GDM1 (cell line): ENCODE measurements around the gene RHAG.
"Not testable (repeated sequence)": the region's sequence is repeated elsewhere in the genome, so short reads cannot be mapped to it uniquely, and the experiment has no call there.

Source experiments
- DNase-seq: peaks from one replicate; lab custom pipeline; 2025; lab: John Stamatoyannopoulos, UW

Gene RHAG

DNA sequence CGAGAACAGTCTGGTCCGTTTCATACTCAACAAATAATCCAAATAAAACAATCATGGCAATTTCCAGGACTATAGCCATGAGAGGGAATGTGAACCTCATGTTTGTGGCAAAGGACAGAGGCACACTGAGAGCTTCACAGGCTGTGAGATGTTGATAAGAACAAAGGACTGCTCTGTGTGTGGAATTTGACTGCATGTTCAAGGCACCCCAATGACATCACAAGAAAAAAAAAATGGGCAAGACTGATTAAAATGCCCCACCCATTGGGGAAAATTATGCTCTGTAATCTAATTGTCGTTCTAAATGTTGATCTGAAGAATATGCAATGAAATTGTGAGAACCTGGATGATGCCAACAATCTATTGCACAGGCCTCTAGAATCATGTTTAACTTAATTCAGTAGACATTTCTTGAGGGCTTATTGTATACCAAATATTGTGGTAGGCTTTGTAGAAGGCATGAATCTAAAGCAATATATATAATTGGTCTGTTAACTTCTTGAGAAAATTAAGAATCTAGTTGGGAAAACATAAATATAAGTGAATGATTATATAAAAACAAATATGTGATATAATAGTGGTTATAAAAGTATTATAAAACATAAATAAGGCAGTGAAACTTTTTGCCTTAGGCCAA lies at the start of gene RHAG:
TSS of gene RHAG (minus strand) at position 127 of the 637 bp plus-strand sequence. CDS start at position 100, 27 bp downstream.
- DNase-seq = no peak

GRCh38 chr6:49676671-49677281 lies 40.1 kb upstream of the RHAG start:
- DNase-seq = no peak

DNA sequence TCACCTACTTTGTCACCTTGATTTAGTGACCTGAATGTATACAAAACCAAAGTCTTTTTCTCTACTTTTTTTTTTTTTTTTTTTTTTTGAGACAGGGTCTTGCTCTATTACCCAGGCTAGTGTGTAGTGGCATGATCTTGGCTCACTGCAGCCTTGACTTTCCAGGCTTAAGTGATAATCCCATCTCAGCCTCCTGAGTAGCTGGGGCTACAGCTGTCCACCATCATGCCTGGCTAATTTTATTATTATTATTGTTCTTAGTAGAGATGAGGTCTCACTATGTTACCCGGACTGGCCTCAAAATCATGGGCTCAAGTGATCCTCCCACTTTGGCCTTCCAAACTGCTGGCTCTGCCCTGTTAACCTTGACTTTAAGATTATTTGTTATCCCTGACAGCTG lies 39.2 kb upstream of the RHAG start:
- DNase-seq = no peak

GRCh38 chr6:49668083-49668511 lies 31.5 kb upstream of the RHAG start:
- DNase-seq = no peak

DNA sequence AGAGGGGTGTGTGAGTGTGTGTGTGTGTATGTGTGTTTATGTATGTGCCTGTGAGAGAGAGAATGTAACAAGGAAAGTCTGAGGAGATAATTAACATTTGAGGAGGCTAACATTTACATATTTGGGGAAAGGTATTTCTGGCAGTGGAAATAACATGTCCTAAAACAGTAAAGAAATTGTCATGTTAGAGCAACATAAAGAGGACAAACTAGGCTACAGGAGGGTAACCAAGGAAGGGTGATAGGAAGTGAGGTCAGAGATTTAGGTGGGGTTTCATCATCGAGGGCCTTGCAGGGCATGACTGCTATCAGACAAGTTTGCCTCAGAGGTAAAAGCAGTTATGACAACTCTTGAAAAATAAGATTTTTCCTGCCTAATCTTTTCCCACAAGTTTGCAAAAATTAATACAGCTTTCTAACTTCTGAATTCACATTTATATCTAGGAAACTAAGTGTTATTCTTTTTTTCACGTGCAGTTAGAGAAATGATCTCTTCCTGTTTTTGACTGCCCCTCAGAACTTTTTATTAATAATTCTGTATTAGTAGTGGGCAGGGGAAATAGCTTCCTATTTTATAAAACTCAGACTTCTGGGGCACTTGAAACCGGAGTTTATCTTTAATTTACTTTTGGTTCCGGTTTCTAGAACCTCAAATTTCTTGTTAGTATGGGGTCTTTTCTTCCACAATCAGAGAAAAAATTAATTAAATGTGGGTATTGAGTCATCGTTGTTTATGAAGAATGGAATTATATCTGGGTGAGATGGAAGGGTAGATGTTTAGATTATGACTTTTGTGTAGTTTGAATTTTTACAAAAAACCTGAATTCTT lies 30.5 kb upstream of the RHAG start:
- no peak for DNase-seq

DNA sequence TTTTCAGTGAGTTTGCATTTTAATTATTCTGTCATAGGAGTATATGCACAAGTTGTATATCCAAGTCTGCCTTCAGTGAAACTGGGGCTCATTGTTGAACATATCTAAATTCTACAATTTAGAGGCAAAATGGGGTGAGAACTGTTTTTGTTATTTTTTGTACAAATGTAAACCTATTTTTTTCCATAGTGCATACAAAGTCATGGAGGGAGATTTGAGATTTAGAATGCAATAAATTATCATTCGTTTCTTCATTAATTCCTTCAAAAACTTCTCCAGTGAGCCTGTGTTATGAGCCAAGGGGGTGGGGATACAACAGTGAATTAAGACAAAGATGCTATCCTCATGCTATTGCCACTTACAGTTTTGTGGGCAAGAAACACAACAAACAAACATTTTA lies 29.8 kb upstream of the RHAG start:
- DNase-seq = no peak

GRCh38 chr6:49664817-49665216 lies 28.2 kb upstream of the RHAG start:
- DNase-seq = no peak

- not testable (repeated sequence) for DNase-seq
Observed at GRCh38 chr6:49664054-49664453, 27.4 kb upstream of the RHAG start.

DNA sequence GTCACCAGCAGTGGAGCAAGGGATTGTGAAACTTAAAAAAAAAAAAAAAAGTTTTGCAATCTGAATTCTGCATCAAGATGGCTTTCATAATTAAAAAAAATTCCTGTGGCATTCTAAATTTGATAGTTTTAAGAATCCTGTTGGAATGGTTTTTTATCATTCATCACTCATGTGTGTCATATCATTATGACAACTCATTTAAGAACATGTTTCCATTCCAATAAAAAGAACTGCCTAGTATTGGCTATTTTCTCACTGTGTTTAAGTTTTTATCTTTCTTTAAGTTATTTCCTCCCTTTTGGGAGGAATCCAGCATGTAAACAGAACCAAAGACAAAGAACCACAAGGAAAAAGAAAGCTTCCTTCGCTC lies 26.2 kb upstream of the RHAG start:
- DNase-seq = no peak

DNA sequence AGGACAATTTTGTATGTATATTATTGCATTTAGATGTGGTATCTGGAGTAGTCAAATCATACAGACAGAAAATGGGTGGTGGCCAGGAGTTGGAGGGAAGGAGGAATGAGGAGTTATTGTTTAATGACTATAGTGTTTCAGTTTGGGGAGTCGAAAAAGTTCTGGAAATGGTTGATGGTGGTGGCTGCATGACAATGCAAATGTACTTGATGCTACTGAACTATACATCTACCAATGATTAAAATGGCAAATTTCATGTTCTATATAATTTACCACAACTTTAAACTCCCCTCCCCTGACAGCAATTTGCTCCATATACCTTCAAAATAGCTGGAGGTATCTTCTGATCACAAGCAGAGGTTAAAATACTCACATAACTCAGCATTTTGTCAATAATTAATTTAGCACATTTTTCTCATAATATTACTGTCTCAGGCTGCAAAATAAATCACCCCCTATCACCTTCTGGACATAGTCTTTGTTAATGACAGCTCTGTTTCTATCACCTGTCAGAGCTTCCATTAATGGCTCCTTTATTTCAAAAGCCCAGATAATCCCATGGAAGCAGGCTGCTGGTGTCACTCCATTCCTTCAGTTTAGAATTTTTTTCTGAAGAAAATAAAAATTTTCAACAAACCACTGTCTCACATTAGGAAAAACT lies 25.7 kb upstream of the RHAG start:
- DNase-seq = no peak

- no peak for DNase-seq
Observed at GRCh38 chr6:49653942-49654341, 17.3 kb upstream of the RHAG start.

DNA sequence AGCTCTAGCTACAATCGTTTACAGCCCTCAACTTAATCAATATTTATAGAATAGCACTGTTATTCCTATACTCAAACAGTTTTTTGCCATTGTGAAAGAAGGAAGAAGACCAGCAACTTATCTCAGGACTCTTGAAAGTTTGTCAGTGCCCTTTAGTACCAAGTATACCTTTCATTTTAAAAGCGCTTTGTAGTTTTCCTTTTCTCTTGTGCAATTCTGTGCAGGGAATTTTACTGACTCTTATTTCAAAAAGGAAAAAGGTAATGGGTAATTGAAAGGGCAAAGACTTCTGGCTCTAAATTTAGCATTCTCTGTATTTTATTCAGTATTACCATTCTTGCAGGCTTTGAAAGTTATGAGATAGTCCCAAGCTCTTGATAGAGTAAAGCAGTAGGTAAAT lies 16.8 kb upstream of the RHAG start:
- no peak for DNase-seq

DNA sequence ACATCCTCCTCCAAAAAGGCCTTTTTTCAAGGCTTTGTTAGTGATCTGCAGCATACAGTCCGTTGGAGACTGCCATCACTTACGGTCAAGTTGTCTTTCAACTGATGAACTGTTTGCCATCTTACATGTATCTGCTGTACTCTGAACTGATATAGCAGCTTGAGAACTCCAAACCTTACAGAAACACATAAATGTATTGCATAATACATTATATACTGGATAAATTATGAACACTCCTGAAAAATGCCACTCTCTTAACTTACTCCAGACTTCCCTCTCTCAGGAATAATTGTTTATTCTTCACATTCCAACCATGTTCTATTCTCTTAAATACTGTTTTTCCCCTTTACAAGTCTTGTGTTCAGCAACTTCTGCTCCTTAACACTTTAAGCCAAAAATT lies 14.6 kb upstream of the RHAG start:
- no peak for DNase-seq

GRCh38 chr6:49649988-49650387 lies 13.3 kb upstream of the RHAG start:
- no peak for DNase-seq

- DNase-seq = no peak
Observed at GRCh38 chr6:49648036-49648435, 11.4 kb upstream of the RHAG start.

DNA sequence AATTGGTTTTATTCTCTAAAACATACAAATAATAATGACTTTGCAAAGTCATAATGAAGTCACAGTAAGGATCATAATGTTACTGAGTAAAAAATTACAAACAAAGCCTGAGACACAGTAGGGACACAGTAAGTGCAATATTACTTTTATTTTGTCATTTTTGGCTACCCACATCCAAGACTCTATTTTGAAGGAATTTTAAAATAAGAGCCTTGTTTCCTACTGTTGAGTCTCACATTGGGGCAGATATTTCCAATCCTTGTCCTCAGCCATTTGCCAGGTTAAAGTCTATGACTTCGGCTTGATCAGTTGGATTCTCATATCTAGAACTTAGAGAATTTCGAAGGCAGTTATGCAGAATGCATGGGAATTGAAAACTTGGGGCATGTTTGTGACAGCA lies 10.8 kb upstream of the RHAG start:
- no peak for DNase-seq

DNA sequence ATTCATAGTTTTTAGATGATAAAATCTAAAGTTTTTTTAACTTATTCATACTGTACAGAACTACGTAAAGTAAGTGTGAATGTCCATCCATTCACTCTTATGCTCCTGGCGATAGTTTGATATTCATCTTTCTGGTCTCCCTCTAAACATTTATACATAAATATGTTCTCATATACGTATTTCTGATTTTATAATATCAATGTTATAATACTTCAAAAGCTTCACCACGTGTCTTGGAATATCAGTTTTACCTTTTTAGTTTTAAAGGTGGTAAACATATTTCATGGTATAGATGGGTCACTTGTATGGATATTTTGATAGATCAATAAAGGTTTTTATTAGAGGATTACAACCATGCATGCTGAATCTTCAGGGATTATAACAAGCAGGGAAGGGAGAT lies 10.3 kb upstream of the RHAG start:
- DNase-seq = no peak

GRCh38 chr6:49646130-49646824 lies 9.6 kb upstream of the RHAG start:
- DNase-seq = peak; percentile 79

GRCh38 chr6:49645139-49645538 lies 8.5 kb upstream of the RHAG start:
- no peak for DNase-seq

DNA sequence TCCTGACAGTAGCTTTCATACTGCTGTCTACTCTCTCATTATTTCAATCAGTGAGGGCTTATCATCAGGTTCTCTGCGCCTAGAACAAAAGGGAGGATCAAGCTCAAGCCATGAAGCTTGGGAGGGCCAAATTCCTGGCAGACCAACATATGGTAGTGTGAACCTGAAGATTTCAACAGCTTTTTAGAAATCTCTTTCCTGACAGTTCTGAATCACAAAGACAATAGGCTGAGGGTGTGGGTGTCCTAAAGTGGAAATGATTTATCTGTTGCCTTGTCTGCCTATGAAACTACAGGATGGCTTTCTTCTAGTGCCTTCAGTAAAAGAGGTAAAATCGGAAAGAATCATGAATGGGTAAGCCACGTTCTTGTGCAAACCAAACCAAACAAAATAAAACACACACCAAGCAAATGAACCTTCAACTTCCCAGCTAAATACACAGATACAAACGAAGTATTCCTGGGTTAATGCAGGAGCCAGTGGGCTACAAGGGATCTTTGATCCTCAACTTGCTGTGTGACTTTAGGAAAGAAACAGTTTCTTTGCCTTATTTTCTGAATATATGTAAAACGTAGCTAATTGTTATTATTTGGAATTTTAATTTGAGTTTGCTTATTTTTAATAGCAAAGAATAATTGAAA lies 2.7 kb upstream of the RHAG start:
- DNase-seq = no peak

- no peak for DNase-seq
Observed at GRCh38 chr6:49637350-49637731, 702 bp upstream of the RHAG start.
